BLaER1 treated with 17β-estradiol and CSF1 and Interleukin-3, amounts not matched to agents 10 nM and 100 nM (cell line): ENCODE data around the gene C4B.
A peak's percentile ranks its signal among the peaks of the same experiment; 100 is the strongest.
"Not testable (repeated sequence)": the region's sequence is repeated elsewhere in the genome, so short reads cannot be mapped to it uniquely, and the experiment has no call there.

Experiments
- H3K27ac ChIP-seq, 11 experiments: shearing (Covaris generic); formaldehyde crosslinking; 2 replicates each; pipeline ENCODE4 v1.8.1; 2022
- H3K27me3 ChIP-seq, 11 experiments: shearing (Covaris generic); formaldehyde crosslinking; 2 replicates each; pipeline ENCODE4 v1.8.1; 2022
- H3K36me3 ChIP-seq, 11 experiments: shearing (Covaris generic); formaldehyde crosslinking; 2 replicates each; pipeline ENCODE4 v1.8.1; 2022
- H3K4me1 ChIP-seq, 10 experiments: shearing (Covaris generic); formaldehyde crosslinking; 2 replicates each; pipeline ENCODE4 v1.8.1; 2022
- H3K4me2 ChIP-seq, 11 experiments: shearing (Covaris generic); formaldehyde crosslinking; 2 replicates each; pipeline ENCODE4 v1.8.1; 2022
- H3K4me3 ChIP-seq, 10 experiments: shearing (Covaris generic); formaldehyde crosslinking; 2 replicates each; pipeline ENCODE4 v1.8.1; 2022
- H3K9ac ChIP-seq, 11 experiments: shearing (Covaris generic); formaldehyde crosslinking; 2 replicates each; pipeline ENCODE4 v1.8.1; 2022
- H3K9me3 ChIP-seq, 11 experiments: shearing (Covaris generic); formaldehyde crosslinking; replicated peaks in 1 of 11; 2 replicates each; pipeline ENCODE4 v1.8.1; 2022
- H4K20me1 ChIP-seq, 11 experiments: shearing (Covaris generic); formaldehyde crosslinking; 2 replicates each; pipeline ENCODE4 v1.8.1; 2022
- Cebpa-rat ChIP-seq, 11 experiments: shearing (Covaris generic); IDR thresholded peaks; 2 replicates each; pipeline ENCODE4 v1.8.1; 2022

C4B gene

GRCh38 chr6:32038878-32039277, 24.3 kb downstream of the C4B start:
- H3K4me1 ChIP-seq, H3K36me3 ChIP-seq, H3K4me2 ChIP-seq, H3K9me3 ChIP-seq, H4K20me1 ChIP-seq, H3K27me3 ChIP-seq, H3K4me3 ChIP-seq, H3K9ac ChIP-seq, H3K27ac ChIP-seq: not testable (repeated sequence)

- not testable (repeated sequence) for H3K9me3 ChIP-seq, H3K4me1 ChIP-seq, H3K9ac ChIP-seq, H3K27me3 ChIP-seq, H3K4me2 ChIP-seq, H3K27ac ChIP-seq, H3K36me3 ChIP-seq, H3K4me3 ChIP-seq, H4K20me1 ChIP-seq
These were observed 25.0 kb downstream of the C4B start for GRCh38 chr6:32039321-32040274.

- H3K4me1 ChIP-seq, H3K36me3 ChIP-seq, H3K9ac ChIP-seq, H4K20me1 ChIP-seq, H3K4me2 ChIP-seq, H3K9me3 ChIP-seq, H3K27ac ChIP-seq, H3K4me3 ChIP-seq, H3K27me3 ChIP-seq: not testable (repeated sequence)
These were observed 25.9 kb downstream of the C4B start for GRCh38 chr6:32040299-32041049.

GRCh38 chr6:32041050-32041321, 26.4 kb downstream of the C4B start:
- H3K27ac ChIP-seq, H3K36me3 ChIP-seq, H3K27me3 ChIP-seq, H3K4me1 ChIP-seq, H3K9me3 ChIP-seq, H4K20me1 ChIP-seq, H3K9ac ChIP-seq, H3K4me2 ChIP-seq, H3K4me3 ChIP-seq: not testable (repeated sequence)

GRCh38 chr6:32041385-32041784, 26.8 kb downstream of the C4B start:
- not testable (repeated sequence) for H3K4me2 ChIP-seq, H3K9me3 ChIP-seq, H4K20me1 ChIP-seq, H3K9ac ChIP-seq, H3K27ac ChIP-seq, H3K36me3 ChIP-seq, H3K4me1 ChIP-seq, H3K4me3 ChIP-seq, H3K27me3 ChIP-seq

- H3K27me3 ChIP-seq, H3K4me2 ChIP-seq, H3K4me3 ChIP-seq, H3K9ac ChIP-seq, H3K27ac ChIP-seq, H3K9me3 ChIP-seq, H3K36me3 ChIP-seq, H4K20me1 ChIP-seq: not testable (repeated sequence)
- H3K4me1 ChIP-seq, result peaks cover 13 to 16% (median 15%) of the 10 kb centered on the region in 10 experiments
These were observed 27.7 kb downstream of the C4B start for GRCh38 chr6:32042276-32042675.

GRCh38 chr6:32043589-32044380, 29.2 kb downstream of the C4B start:
- not testable (repeated sequence) for H3K9me3 ChIP-seq, H3K27me3 ChIP-seq, H4K20me1 ChIP-seq, H3K27ac ChIP-seq, H3K4me2 ChIP-seq, H3K9ac ChIP-seq, H3K4me3 ChIP-seq, H3K36me3 ChIP-seq
- H3K4me1 ChIP-seq, result peaks cover 16 to 26% (median 23%) of the 10 kb centered on the region in 10 experiments

- not testable (repeated sequence) for H3K36me3 ChIP-seq, H3K9me3 ChIP-seq, H3K27ac ChIP-seq, H4K20me1 ChIP-seq, H3K4me3 ChIP-seq, H3K27me3 ChIP-seq, H3K9ac ChIP-seq, H3K4me2 ChIP-seq
- H3K4me1 ChIP-seq, result peaks cover 16 to 26% (median 23%) of the 10 kb centered on the region in 10 experiments
These were observed 30.3 kb downstream of the C4B start for GRCh38 chr6:32044916-32045315.

- H3K27me3 ChIP-seq, result 0 out of 22 replicates have a peak, but pooled peaks cover 0 to 3% (median 0%) of the 10 kb centered on the region in 11 experiments
- peak overlapping the region in 5 of 11 experiments; percentile 26 to 60 (median 46); a peak in 6 of 22 replicates for H3K9ac ChIP-seq
- H3K36me3 ChIP-seq, result no peaks in the 10 kb centered on the region
- peaks cover 16 to 26% (median 23%) of the 10 kb centered on the region in 10 experiments for H3K4me1 ChIP-seq
- H3K4me3 ChIP-seq, result no peak overlapping the region; a peak in 1 of 20 replicates
- peak overlapping the region; percentile 46 to 87 (median 74); a peak in 21 of 22 replicates for H3K4me2 ChIP-seq
- peak overlapping the region in 4 of 11 experiments; percentile 12 to 54 (median 22); a peak in 4 of 22 replicates for H3K27ac ChIP-seq
- no peak for TF ChIP-seq Cebpa-rat (IDR thresholded peaks at IDR 0.05)
- no peaks in the 10 kb centered on the region for H3K9me3 ChIP-seq
- no peaks in the 10 kb centered on the region; a peak in 1 of 22 replicates for H4K20me1 ChIP-seq
These were observed 31.3 kb downstream of the C4B start for GRCh38 chr6:32045811-32046449.
